Progenitor cell of endocrine pancreas (in vitro differentiated cells): ENCODE results near the gene PKMYT1. TPM values are rescaled to one million over a fixed set of nuclear protein-coding genes. Genes with fewer than 3 reads are reported as not detected.

Experiments
- DNase-seq: peaks from one replicate; pipeline ENCODE4 v3.0.0; 2021; ENCODE audit warnings: low spot score; ENCODE audit not compliant: unreplicated experiment
- H3K27ac Mint-ChIP-seq: 2 replicates; pipeline ENCODE4 v1.8.0; 2021; ENCODE audit warnings: mild to moderate bottlenecking, moderate library complexity, mixed read lengths
- H3K27me3 Mint-ChIP-seq: 2 replicates; pipeline ENCODE4 v1.8.0; 2021; ENCODE audit warnings: mixed read lengths
- H3K36me3 Mint-ChIP-seq: 2 replicates; pipeline ENCODE4 v1.8.0; 2022; ENCODE audit warnings: mixed read lengths; ENCODE audit not compliant: insufficient read depth
- H3K4me1 Mint-ChIP-seq: 2 replicates; pipeline ENCODE4 v1.8.0; 2021; ENCODE audit warnings: low read depth, mixed read lengths
- H3K4me3 Mint-ChIP-seq: 2 replicates; pipeline ENCODE4 v1.8.0; 2021; ENCODE audit warnings: low read depth, mild to moderate bottlenecking, moderate library complexity, mixed read lengths
- H3K9me3 Mint-ChIP-seq: 2 replicates; pipeline ENCODE4 v1.8.0; 2021; ENCODE audit warnings: low read depth, mixed read lengths
- total RNA-seq: library from RNA; stranded (reverse); gene quantifications from 2 replicates; pipeline ENCODE4 v1.2.1, GENCODE V29; 2021
- TF ChIP-seq, protein P1 (sequence below): fragments of 200-600 bp; sonication (generic); IDR thresholded peaks from one replicate; pipeline ENCODE4 v1.5.0; 2021; ENCODE audit warnings: antibody characterized with exemption, mild to moderate bottlenecking; ENCODE audit not compliant: unreplicated experiment

PKMYT1 gene
- total RNA-seq, 1 donor from 2014 or later, result 36.5 TPM

DNA sequence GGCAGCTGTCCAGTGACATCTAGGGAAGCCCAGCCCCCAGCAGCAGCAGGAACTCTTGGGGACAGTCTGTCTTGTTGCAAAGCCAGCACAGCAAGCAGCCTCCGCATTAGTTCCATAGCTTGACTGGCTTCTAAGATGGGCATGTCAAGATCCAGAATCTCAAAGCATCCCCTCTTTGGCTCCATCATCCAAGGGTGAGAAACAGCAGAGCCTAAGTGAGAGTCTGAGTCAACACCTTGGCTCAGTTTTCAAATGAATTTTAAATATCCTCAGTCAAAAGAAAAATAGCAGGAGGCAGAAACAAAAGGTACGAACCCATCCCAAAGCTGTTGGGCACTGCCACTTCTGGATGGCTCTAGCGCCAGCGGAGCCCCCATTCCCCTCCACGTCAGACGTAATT lies 34.7 kb upstream of the PKMYT1 start:
- H3K4me3 Mint-ChIP-seq, result peak overlapping the region; percentile 93
- no peaks in the 10 kb centered on the region for H3K27me3 Mint-ChIP-seq
- TF ChIP-seq, protein P1, sequence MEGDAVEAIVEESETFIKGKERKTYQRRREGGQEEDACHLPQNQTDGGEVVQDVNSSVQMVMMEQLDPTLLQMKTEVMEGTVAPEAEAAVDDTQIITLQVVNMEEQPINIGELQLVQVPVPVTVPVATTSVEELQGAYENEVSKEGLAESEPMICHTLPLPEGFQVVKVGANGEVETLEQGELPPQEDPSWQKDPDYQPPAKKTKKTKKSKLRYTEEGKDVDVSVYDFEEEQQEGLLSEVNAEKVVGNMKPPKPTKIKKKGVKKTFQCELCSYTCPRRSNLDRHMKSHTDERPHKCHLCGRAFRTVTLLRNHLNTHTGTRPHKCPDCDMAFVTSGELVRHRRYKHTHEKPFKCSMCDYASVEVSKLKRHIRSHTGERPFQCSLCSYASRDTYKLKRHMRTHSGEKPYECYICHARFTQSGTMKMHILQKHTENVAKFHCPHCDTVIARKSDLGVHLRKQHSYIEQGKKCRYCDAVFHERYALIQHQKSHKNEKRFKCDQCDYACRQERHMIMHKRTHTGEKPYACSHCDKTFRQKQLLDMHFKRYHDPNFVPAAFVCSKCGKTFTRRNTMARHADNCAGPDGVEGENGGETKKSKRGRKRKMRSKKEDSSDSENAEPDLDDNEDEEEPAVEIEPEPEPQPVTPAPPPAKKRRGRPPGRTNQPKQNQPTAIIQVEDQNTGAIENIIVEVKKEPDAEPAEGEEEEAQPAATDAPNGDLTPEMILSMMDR, result no peak
- DNase-seq, result no peak
- peaks cover 52% of the 10 kb centered on the region for H3K4me1 Mint-ChIP-seq
- peak overlapping the region; percentile 97 for H3K27ac Mint-ChIP-seq
- H3K36me3 Mint-ChIP-seq, result peaks cover 13% of the 10 kb centered on the region
- no peaks in the 10 kb centered on the region for H3K9me3 Mint-ChIP-seq

DNA sequence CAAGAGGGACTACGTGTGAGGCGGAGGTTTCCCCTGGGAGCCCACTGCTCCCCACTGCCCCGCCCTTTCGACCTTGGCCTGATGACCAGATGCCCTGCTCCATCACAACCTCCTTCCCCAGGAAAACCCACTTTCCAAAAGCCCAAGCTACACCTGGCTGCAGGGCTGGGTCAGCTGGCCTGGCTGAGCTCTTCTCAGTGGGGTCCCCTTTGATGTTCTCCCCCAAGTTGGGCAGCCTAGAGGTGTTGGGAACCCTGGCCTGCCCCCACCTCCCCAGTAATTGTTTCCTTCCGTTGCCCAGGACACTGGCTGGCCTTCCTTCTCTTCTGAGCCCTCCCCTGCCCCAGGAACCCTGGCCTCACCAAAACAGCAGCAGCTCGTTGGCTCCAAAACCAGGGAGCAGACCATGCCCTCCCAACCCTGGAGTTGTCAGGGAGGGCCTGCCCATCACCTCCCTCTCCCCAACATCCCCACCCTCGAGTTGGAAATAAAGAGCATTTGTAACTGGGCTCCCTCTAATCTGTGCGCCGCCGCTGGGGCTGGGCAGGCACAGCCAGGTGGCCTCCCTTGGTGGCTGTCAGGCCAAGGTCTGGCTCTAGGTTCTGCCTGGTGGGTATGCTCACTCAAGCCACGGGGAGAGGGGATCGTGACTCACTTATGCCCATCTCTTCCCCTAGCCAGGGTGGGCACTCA lies 33.9 kb upstream of the PKMYT1 start:
- TF ChIP-seq, protein P1, result no peak
- no peaks in the 10 kb centered on the region for H3K9me3 Mint-ChIP-seq
- DNase-seq, result no peak
- H3K4me3 Mint-ChIP-seq, result peak overlapping the region; percentile 93
- peak overlapping the region; percentile 97 for H3K27ac Mint-ChIP-seq
- peaks cover 55% of the 10 kb centered on the region for H3K4me1 Mint-ChIP-seq
- peaks cover 13% of the 10 kb centered on the region for H3K36me3 Mint-ChIP-seq
- H3K27me3 Mint-ChIP-seq, result no peaks in the 10 kb centered on the region

DNA sequence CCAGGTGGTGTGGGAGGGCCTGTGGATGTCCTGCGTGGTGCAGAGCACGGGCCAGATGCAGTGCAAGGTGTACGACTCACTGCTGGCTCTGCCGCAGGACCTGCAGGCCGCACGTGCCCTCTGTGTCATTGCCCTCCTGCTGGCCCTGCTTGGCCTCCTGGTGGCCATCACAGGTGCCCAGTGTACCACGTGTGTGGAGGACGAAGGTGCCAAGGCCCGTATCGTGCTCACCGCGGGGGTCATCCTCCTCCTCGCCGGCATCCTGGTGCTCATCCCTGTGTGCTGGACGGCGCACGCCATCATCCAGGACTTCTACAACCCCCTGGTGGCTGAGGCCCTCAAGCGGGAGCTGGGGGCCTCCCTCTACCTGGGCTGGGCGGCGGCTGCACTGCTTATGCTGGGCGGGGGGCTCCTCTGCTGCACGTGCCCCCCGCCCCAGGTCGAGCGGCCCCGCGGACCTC lies 33.3 kb upstream of the PKMYT1 start:
- no peak for DNase-seq
- Mint-ChIP-seq H3K27ac (peak overlapping the region; percentile 87), H3K4me3 (peak overlapping the region; percentile 24), H3K9me3 (no peaks in the 10 kb centered on the region), H3K36me3 (peaks cover 13% of the 10 kb centered on the region), H3K27me3 (no peaks in the 10 kb centered on the region), H3K4me1 (peaks cover 61% of the 10 kb centered on the region)
- TF ChIP-seq, protein P1, result no peak

DNA sequence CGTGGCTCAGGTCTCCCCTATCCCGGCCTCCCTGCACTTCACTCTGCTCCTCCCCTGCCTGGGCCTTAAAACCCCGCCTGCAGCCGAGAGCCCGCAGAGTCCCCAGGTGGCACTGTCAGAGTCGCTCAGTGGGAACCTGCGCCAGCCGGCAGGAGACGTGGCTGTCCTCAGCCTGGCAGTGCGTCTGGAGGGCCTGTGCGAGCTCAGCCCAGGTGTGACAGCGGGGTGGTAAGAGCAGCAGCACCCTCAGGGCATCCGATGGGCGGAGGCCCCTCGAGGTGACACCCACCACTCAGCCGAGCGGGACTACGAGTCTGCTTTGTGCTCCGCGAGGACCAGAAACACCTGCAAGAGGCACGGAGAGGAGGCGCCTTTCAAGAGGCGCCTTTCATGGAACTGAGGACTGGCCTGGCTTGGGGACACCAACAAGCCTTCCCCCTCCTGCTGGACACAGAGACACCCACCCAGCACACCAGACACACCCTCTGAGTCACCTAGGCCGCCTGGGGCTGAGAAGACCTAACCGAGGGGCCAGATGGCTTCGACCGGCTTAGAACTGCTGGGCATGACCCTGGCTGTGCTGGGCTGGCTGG lies 32.7 kb upstream of the PKMYT1 start, which contains the start of gene CLDN9:
Gene CLDN9, plus strand, starts transcription at position 96 of the 593 bp plus-strand sequence. Its CDS starts 440 bp downstream, at position 536.
- no peaks in the 10 kb centered on the region for H3K27me3 Mint-ChIP-seq
- peak within 1 kb of the TSS; percentile 93 for H3K27ac Mint-ChIP-seq
- peaks cover 65% of the 10 kb centered on the region for H3K4me1 Mint-ChIP-seq
- peak within 1 kb of the TSS; percentile 44 for H3K4me3 Mint-ChIP-seq
- DNase-seq, result no peak
- H3K36me3 Mint-ChIP-seq, result peaks cover 13% of the 10 kb centered on the region
- TF ChIP-seq, protein P1, result no peak
- H3K9me3 Mint-ChIP-seq, result no peaks in the 10 kb centered on the region

DNA sequence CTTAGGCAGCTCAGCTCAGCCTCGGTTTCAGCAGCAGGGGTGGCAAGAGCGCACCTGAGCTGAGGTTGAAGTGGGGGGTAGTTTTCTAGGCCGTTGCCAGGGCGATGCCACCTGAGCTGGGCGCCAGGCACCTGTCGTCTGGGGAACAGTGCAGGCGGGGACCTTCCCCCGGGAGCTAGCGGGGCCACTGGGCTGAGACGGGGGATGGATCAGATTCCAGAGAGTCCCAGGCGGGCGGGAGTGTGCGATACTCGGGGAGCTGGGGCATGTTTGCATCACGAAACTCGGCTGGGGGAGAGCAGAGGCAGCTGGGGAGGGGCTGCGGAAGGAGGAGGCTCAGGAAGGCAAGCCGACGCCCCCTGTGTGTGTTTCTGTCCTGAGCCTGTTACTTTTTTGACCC lies 32.0 kb upstream of the PKMYT1 start:
- peak overlapping the region; percentile 44 for H3K4me3 Mint-ChIP-seq
- no peak for DNase-seq
- TF ChIP-seq, protein P1, result no peak
- H3K27ac Mint-ChIP-seq, result peak overlapping the region; percentile 93
- peaks cover 12% of the 10 kb centered on the region for H3K36me3 Mint-ChIP-seq
- no peaks in the 10 kb centered on the region for H3K9me3 Mint-ChIP-seq
- H3K27me3 Mint-ChIP-seq, result no peaks in the 10 kb centered on the region
- H3K4me1 Mint-ChIP-seq, result peaks cover 71% of the 10 kb centered on the region
